HG02981 (cell line): ENCODE results near the gene GPC6.

Experiments
- ATAC-seq: cut with Tn5 transposase; IDR thresholded peaks from one replicate; pipeline ENCODE4 v1.9.1; 2021; ENCODE audit warnings: mild to moderate bottlenecking, moderate library complexity; ENCODE audit not compliant: unreplicated experiment

Gene GPC6

DNA sequence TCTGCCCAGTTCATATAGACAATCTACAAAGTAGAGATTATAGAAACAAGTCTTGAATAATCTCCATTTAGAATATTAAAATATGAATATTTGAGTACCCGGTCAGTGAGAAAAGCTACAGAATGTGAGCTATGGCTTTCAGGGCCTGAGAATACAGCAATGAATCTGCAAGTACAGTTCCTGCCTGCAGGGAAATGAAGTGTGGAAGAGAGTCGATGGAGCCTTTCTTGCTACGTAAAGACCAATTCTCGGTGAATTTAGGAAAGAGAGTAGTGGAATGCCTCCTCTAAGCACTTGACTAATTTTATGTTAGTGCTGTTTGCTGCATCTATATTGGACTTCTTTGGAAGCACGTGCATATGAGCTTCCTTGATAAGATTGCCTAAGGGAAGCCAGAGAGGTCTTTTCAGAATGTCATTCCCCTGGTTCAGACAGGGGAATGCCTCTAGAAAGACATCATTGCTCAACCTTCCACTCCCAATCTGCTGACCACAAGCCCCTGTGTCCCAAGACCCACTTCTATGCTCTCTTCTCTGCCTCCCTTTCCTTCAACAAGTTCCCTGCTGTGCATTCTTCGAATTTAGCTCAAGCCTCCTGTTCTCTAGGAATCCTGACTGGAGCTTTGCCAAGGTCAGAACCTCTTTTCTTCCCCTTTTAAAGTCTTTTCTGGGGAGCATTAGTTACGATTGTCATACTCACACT, 41.9 kb downstream of the GPC6 start:
- ATAC-seq = no peak

DNA sequence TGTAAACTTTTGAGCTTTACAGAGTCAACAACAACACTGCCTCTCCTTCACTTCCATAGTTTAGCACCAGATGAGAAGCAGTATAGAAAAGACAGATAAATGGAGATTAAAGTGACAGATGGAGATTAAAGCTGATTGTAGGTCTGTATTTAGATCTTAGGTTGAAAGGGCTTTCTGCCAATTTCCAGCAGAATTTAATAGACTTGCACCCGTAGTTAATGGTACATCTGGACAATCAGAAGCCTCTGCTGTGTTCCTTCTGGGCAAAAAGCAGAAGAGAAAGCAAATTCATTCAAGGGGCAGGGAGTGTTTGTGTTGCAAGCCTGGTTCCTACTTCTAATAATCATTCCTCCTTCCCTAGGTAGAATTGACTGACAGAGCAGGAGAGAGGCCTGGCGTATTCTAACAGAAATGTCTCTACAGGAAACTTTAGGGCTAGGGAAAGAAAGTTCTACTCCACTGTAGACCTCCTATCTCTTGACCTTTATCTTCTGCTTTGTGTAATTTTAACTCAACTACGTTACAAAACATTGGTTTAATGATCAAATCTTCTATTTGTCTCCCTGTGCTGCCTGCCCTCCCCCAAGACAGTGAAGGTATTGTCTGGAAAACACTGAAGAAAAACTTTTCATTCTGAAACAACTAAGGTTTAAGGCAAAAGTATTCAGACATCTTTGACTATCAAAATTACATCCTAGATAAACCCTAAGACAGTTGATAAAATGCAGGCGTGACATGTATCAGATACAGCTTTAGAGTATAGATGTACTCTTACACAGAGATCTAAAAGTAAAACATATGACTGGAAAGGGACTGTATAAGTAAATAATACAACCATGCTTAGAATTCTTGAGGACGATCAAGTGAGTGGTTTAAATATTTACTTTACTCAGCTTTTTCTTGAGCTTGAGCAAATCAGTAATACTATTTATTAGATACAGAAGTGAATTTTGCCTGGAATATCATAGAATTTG, 44.4 kb downstream of the GPC6 start:
- no peak for ATAC-seq

DNA sequence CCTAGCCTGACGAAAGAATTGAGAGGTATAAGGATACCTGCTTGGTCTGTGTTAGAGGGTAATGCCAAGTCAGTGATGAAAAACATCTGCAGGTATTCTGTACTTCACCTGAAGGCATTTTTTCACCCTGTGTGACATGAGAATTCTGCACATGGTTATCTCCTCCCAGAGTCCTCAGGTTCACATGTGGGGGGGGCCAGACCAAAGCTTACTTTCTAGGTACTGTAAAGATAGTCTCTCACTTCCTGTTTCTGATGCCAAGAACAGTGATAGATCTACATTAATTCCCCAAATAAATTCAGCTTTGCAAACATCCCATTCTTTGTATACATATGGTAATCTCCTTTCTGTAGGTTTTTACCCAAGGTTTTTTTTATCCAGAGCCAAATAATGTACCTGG, 53.4 kb downstream of the GPC6 start:
- ATAC-seq = no peak

DNA sequence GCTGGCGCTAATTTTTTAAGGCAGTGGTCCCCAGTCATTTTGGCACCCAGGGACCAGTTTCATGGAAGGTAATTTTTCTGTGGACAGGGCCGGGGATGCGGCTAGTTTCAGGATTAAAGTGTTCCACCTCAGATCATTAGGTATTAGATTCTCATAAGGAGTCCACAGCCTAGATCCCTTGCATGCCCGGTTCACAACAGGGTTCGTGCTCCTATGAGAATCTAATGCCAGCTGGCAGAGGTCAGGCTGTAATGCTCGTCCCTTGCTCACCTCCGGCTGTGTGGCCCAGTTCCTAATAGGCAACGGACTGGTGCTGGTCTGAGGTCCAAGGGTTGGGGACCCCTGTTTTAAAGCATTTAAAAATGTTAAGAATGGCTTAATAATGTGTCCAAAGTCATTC, 54.1 kb downstream of the GPC6 start:
- ATAC-seq = no peak

DNA sequence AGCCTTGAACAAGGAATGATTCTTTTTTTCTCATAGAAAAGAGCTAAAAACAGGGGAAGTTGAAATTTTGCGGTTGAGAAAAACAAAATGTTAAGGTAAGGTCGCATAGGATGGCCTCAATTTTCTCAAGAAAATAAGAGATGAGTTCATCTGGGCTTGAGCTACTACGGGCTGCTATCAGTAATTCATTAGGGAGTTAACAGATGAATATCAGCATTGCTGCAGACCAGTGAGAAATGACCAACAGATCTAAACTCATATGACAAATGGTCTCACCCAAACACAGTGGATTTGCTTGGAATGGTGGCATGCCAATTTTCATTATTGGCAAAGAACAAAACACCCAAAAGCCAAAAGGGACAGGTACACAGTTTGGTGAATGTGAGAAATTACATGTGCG, 56.6 kb downstream of the GPC6 start:
- ATAC-seq = no peak

DNA sequence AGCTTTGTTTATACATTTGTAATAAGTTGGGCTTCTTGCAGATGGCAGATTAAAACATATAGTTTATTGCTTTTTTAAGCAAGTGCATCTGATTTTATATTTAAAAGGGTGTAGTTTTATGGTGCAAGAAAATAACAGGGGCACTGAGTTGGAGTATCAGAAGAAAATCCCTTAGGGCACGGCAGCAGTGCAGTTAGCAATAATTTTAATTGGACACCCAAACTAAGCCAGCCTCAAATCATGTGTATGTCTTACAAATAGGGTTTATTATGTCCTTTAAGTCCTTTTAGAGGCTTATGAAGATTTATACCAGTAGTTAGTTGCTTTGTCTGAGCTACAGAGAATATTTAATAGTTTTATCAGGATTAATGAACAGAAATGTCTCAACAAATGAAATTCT, 57.5 kb downstream of the GPC6 start:
- no peak for ATAC-seq

DNA sequence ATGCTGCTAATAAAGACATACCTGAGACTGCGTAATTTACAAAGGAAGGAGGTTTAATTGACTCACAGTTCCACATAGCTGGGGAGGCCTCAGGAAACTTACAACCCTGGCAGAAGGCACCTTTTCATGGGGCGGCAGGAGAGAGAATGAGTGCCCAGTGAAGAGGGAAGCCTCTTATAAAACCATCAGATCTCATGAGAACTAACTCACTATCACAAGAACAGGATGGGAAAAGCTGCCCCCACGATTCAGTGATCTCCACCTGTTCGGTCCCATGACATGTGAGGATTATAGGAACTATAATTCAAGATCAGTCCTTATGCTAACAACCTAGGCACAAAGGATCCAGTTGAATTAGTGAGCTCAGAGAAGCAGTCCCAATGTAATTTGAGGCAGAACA, 59.4 kb downstream of the GPC6 start:
- ATAC-seq = no peak

DNA sequence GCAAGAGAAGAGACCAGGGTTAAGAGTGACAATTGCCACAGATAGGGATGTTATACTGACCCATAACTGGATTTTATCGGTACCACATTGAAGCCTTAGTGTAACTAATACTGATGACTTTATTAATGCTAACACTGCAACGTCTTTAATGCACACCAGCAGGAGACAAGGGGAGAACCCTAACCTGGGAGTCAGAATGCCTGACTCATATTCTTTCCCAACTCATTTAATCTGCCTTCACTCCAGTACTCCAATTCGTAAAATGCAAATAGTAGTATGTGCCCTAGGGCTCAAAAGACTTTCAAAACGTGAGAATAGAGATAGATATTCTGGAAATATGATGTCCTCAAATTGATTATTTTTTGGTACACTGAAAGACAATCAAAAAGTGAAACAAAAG, 62.4 kb downstream of the GPC6 start:
- no peak for ATAC-seq

DNA sequence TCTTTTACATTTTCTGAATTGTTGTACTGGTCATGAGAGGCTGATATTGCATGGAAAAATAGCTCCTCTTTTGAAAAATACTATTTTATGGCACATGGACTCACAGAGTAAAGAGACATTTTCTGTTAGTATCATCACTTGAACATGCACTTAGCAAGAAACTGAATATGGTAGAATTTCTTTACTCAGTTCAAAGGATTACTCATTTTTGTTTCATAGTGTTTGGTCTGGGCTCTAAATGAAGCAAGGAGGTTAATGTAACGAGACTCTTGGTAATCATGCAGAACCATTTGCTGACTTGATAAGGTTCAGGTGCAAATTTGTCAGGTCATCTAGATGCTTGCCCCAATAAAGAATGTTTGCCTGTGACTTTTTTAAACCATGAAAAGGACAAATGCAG, 63.2 kb downstream of the GPC6 start:
- no peak for ATAC-seq

DNA sequence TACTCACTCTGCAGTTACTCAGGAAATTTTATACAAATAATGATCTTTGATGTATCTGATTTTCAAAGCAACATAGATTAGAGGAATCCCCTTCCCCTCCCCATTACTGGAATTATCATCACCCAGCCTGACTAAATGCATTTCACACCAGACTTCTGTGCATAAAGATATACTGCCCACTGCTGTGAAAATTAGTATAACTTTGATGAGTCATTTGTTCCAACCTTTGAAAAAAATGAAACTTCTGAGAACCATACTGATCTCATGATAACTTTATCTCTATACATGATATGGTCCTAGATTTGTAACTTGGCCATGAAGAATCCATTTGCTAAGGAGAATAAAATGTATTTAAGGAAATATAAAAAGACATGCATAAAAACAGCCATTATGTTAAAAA, 63.9 kb downstream of the GPC6 start:
- no peak for ATAC-seq

DNA sequence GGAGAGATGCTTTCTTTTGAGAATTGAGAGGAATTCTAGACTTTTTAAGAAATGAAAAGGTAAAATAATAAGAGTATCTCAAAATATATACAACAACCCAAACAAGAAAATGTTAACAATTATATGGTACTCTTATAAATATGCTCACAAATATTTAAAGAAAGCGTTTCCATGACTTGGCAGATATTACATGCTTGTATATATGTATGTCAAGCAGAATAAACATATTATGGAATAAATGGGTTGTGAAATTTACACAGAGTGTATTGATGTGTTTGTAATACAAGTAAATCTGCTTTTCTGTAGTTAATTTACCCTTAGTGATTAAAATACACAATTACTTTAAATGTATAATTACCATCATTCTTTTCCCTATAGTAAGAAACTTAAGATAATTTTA, 65.8 kb downstream of the GPC6 start:
- no peak for ATAC-seq

DNA sequence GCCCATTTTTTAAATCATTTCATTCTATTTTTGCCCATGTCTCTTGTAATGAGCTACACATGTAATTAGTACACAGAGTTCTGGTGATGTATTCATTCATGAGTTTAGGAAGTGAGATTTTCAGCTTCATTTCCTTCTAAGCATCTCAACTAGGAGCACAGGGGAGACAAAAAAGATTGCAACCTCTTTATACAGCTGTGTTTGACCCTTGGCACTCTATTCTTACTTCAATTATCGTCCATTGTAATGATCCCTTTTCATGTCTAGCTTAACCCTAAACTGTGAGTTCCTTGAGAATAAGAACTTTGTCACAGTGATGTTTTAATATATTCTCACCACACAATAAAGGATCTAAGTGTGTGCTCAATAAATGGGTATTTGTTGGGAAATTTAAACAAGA, 67.1 kb downstream of the GPC6 start:
- no peak for ATAC-seq

DNA sequence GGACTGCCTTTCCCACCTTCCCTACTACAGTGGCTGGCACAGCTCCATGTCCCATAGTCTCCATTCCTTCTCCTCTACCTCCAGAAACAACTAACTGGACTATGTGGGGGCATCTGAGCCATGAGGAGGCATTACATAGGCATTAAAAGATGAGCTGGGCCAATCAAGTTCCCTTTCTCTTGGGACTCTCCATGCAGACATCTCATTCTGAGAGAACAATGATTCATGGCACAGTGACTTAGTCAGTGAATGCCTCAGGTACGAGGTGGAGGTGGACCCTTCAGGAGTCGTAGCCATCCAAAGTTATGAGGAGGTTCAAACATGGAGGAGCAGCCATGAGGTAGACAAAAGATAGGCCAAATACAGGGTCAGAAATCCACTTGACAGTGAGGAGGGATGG, 70.0 kb downstream of the GPC6 start:
- no peak for ATAC-seq

DNA sequence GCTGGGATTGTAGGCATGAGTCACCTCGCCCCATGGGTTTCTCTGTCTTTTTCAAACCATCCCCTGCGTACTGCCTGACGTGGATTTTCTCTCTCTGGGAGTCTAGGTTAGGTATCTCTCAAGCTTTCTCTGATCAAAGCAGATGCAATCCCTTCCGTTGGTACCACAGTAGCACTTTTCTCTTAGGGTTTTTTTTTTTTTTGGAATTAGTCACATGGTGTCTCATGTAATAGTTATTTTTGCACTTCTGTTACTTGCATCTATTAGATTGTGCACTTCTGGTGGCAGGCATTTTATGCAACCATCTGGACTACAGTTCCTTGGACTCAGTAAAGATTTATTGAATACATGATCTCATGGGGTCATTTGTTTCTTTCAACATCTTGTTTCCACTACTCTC, 72.1 kb downstream of the GPC6 start:
- ATAC-seq = no peak

DNA sequence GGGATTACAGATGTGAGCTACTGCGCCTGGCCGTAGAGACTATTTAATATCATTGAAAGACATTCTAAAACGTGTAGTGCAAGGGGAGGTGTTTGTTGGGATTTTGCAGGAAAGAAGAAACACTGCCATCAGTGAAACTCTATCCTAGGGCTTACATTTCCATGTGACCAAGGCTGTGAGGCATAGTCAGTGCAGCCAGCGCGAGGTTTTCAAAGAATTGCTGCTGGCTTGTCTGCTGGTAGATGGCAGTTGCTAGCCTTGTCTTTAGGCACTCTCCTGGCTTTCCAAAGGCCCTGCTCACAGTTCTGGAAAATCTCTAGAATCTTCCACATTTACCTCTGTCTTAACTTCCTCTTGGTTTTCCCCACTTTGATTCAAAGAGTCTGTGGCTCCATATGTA, 77.5 kb downstream of the GPC6 start:
- no peak for ATAC-seq

DNA sequence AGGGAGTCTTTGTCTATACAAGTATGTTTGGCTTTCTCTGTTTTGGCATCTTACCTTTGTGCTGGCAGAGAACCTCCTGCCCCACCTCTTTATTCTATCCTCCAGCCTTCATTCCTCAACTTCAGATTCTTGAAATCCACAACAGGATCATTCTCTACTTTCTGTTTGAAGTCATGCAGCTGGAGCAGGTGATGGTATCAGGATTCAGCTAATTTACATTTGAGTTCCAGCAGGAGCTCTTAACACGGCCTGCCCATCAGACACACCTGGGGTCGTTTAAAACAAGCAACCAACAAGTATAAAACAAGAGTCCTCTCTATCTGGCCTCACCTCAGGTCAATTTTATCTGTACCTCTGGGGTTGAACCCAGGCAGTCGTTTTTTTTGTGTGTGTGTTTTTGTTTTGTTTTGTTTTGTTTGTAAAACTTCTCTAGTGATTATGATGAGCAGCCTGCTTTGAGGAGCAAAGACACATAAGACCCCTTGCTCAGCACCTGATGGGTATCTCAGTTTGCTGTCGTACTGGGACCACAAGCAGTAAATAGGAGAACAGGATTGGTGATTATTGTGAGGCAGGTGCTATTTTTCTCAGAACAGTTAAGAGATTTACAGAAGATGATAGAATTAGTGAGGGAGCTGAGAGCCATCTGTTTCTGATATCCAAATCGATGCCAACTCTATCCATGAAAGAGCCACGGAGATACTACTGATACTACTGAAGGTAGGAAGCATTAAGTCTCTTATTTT, 78.4 kb downstream of the GPC6 start:
- ATAC-seq = no peak

DNA sequence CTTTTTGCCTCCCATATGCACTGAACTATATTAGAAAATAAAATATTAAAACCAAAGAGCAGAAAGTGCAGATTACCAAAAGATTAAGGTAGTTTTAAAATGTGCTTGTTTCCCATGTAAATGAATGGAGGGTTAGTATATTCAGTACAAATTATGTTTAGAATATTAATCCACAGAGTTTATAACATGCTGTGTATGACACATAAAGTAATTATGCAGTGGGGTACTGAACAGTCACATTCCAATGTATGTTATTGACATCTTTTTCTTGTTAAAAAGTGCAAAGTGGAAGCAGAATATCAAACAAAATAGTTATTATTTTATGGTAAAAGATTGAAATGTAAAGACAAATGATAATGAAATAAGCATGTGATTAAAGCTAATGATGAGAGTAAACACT, 79.3 kb downstream of the GPC6 start:
- no peak for ATAC-seq

DNA sequence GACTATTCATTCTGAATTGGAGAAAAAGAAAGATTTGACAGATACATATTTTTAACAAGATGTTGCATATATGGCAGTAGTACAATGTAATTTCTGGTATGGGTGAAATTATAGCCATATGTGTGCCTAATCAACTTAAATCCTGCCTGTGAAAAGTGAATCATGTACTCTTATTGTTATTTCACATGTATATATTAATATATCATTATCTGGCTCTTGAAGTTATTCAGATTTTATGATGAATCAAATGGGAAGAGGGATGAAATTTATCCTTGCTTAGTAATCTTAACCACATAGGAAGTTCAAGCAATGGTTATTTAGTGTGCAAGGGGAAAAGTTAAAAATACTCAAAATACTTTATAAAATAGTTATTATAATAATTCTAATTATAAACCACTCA, 80.5 kb downstream of the GPC6 start:
- no peak for ATAC-seq

DNA sequence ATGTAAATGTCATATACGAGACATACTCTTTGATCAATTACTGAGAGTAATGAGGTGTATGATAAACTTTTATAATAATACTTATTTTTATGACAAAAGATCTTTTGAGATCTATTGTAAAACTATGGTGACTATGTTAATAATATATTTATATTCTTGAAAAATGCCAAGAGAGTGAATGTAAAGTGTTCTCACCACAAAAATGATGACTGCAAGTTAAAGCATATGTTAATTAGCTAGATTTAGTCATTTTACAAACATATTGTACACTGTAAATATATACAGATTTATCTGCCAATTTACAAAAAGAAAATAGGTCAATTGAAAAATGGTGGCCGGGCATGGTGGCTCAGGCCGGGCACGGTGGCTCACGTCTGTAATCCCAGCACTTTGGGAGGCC, 81.0 kb downstream of the GPC6 start:
- ATAC-seq = no peak

DNA sequence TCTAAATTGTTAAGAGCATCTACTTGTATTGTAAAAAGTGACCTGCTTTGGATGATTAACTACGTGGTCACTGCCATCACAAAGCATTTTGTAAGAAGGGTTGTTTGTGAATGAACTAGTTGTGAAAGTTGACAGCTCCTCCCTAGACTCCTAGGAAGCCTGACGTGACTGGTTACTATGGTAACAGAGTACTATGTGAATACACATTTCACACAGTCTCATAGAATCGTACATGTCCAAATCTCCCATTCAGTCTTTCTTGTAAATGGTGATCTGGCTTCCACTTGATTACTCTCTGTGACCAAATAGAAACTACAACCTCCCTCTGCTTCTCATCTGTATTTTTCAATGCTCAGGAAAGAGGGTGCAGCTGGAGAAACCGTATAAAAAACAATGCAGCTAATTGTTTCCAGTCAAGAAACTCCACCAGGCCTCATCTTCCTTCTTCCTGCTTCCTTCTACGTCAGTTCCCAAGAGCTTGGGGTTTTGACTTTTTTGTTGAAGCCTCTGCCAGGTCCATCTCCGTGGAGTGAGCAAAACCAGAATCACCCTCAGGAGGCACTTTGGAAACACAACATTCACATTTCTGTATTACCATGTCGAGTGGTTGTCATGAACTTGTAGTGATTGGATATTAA, 83.4 kb downstream of the GPC6 start:
- no peak for ATAC-seq

DNA sequence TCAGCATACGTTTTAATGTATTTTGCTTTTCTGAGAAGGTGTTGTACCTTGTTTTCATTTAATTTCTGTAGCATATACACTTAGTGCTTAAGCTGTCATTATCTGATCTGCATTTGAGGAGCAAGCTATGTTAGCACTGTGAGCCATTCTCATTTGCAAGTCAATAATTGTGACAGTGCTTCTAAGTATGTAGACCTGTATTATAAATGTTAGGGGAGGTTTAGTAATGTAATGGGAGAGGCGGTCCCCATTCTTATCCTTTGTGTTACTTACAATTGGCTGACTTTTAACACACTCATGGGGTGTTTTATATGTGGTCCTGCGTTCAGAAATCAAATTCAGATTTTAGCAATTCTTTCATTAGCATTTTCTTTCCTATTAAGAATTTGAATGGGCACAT, 90.2 kb downstream of the GPC6 start:
- no peak for ATAC-seq
